C4-2B (cell line): ENCODE results near the gene NDOR1.

Source experiments
- CTCF ChIP-seq: fragments of 450-650 bp; conservative IDR thresholded peaks from 2 replicates; pipeline ENCODE4 v1.5.1; 2017; ENCODE audit warnings: mild to moderate bottlenecking
- ZFX ChIP-seq: fragments of 450-650 bp; IDR thresholded peaks from 2 replicates; pipeline ENCODE4 v1.6.1; 2017

- TF ChIP-seq CTCF (no peak), ZFX (peak; percentile 33)
These were observed 35.6 kb upstream of the NDOR1 start, which contains the start of gene LRRC26 for GRCh38 chr9:137169896-137170358.
